GM19239 (cell line): ENCODE data around the gene PNKP.
A peak's percentile ranks its signal among the peaks of the same experiment; 100 is the strongest.
"Not testable (repeated sequence)": the region's sequence is repeated elsewhere in the genome, so short reads cannot be mapped to it uniquely, and the experiment has no call there.

Experiments used
- DNase-seq: peaks from one replicate; pipeline ENCODE4 v3.0.0; 2011; ENCODE audit warnings: low spot score; ENCODE audit not compliant: insufficient read length
- FAIRE-seq: peaks from 2 replicates; lab custom pipeline; 2011; peaks lifted over from hg19 to GRCh38; lab: Jason Lieb, UNC

Gene PNKP

GRCh38 chr19:49829721-49830120 is 37.7 kb downstream of the PNKP start:
- FAIRE-seq (no peak), DNase-seq (no peak)

- FAIRE-seq, result no peak
- DNase-seq, result no peak
Observed at GRCh38 chr19:49829200-49829599, 38.2 kb downstream of the PNKP start.

- DNase-seq, result no peak
- FAIRE-seq, result no peak
Observed at GRCh38 chr19:49827034-49827433, 40.3 kb downstream of the PNKP start.

GRCh38 chr19:49824662-49825061 is 42.7 kb downstream of the PNKP start:
- FAIRE-seq (no peak), DNase-seq (no peak)

- DNase-seq (no peak), FAIRE-seq (no peak)
Observed at GRCh38 chr19:49823472-49823871, 43.9 kb downstream of the PNKP start.

GRCh38 chr19:49820125-49820524 is 47.3 kb downstream of the PNKP start:
- no peak for DNase-seq
- no peak for FAIRE-seq

GRCh38 chr19:49819452-49820115 is 47.8 kb downstream of the PNKP start:
- not testable (repeated sequence) for FAIRE-seq, DNase-seq

GRCh38 chr19:49818649-49819370 is 48.6 kb downstream of the PNKP start:
- FAIRE-seq (no peak), DNase-seq (no peak)

- FAIRE-seq (peak; percentile 92), DNase-seq (peak; percentile 81)
Observed at GRCh38 chr19:49817964-49818648, 49.3 kb downstream of the PNKP start, which contains the start of gene MED25. MED25 (plus strand) TSS chr19:49818289; CDS start chr19:49818342, 53 bp downstream.

- no peak for DNase-seq
- no peak for FAIRE-seq
Observed at GRCh38 chr19:49816590-49816989, 50.8 kb downstream of the PNKP start.

- DNase-seq, result no peak
- FAIRE-seq, result no peak
Observed at GRCh38 chr19:49814010-49814409, 53.4 kb downstream of the PNKP start.

- DNase-seq (peak; percentile 80), FAIRE-seq (peak; percentile 97)
Observed at GRCh38 chr19:49812997-49813861, 54.1 kb downstream of the PNKP start, which contains the start of gene FUZ. FUZ (minus strand) TSS chr19:49813292; CDS start chr19:49813106, 186 bp downstream.

GRCh38 chr19:49812452-49812996 is 54.9 kb downstream of the PNKP start:
- DNase-seq (no peak), FAIRE-seq (no peak)

GRCh38 chr19:49811328-49811727 is 56.0 kb downstream of the PNKP start:
- FAIRE-seq (no peak), DNase-seq (no peak)
